MCF 10A (cell line): Measurements from ENCODE around the gene ACTN1. TPM values are rescaled to one million over a fixed set of nuclear protein-coding genes. Genes with fewer than 3 reads are reported as not detected.

ENCODE experiments used
- BruUV-seq: library from RNA; stranded (reverse); fragments of 400-500 nt; replicated peaks from 2 replicates; lab custom pipeline; 2021; lab: Mats Ljungman, UMichigan
- CTCF ChIA-PET: fragments of 300-600 bp; sonication (Branson Sonifier 250); formaldehyde crosslinking; extraction: SDS; loops from one replicate; lab custom pipeline; 2021; ENCODE audit warnings: antibody characterized with exemption, inconsistent platforms; lab: Yijun Ruan, JAX
- POLR2A ChIA-PET: fragments of 300-600, 350-650 bp; sonication (Branson Sonifier 250); formaldehyde crosslinking; extraction: SDS; loops from one replicate; lab custom pipeline; 2020; ENCODE audit warnings: antibody characterized with exemption, inconsistent platforms; lab: Yijun Ruan, JAX
- DNase-seq: peaks from one replicate; pipeline ENCODE4 v3.0.0-alpha.2; 2018; ENCODE audit not compliant: unreplicated experiment
- H3K27ac Mint-ChIP-seq: one replicate; pipeline ENCODE4 v1.8.0; 2022; ENCODE audit warnings: mild to moderate bottlenecking, low read depth, mixed read lengths; ENCODE audit not compliant: unreplicated experiment
- H3K27me3 Mint-ChIP-seq: one replicate; pipeline ENCODE4 v1.8.0; 2022; ENCODE audit warnings: mixed read lengths; ENCODE audit not compliant: insufficient read depth, unreplicated experiment
- H3K36me3 Mint-ChIP-seq: one replicate; pipeline ENCODE4 v1.8.0; 2022; ENCODE audit warnings: mild to moderate bottlenecking, moderate library complexity, mixed read lengths; ENCODE audit not compliant: insufficient read depth, unreplicated experiment
- H3K4me1 Mint-ChIP-seq: one replicate; pipeline ENCODE4 v1.8.0; 2022; ENCODE audit warnings: mixed read lengths; ENCODE audit not compliant: insufficient read depth, unreplicated experiment
- H3K4me3 Mint-ChIP-seq: one replicate; pipeline ENCODE4 v1.8.0; 2022; ENCODE audit warnings: mild to moderate bottlenecking, moderate library complexity, mixed read lengths; ENCODE audit not compliant: unreplicated experiment
- H3K9me3 Mint-ChIP-seq: one replicate; pipeline ENCODE4 v1.8.0; 2022; ENCODE audit warnings: mixed read lengths; ENCODE audit not compliant: unreplicated experiment
- intact Hi-C: fragments of 100-400 bp; cut with micrococcal nuclease; formaldehyde crosslinking; loops from 2 replicates; pipeline ENCODE4 v1.14.1; 2022
- total RNA-seq: library from RNA; stranded (reverse); gene quantifications from 2 replicates; pipeline ENCODE4 v1.2.3, GENCODE V29; 2022
- TF ChIP-seq, protein P1 (sequence below): fragments of 200-600 bp; IDR thresholded peaks from one replicate; pipeline ENCODE4 v1.8.0; 2022; ENCODE audit warnings: antibody characterized with exemption, mild to moderate bottlenecking; ENCODE audit not compliant: unreplicated experiment

Gene ACTN1
- total RNA-seq, 1 experiment from 2014 or later, result 312 TPM

- POLR2A ChIA-PET, result interaction anchor here (0.8 to 8.4 kb wide), 7 partner anchors 9 to 141 kb away, joined by 3 to 108 read pairs (median 4); partner anchors contain the start of gene ACTN1
- Mint-ChIP-seq H3K36me3 (peaks cover 20% of the 10 kb centered on the region), H3K27ac (peak overlapping the region; percentile 80), H3K4me3 (peak overlapping the region; percentile 43), H3K4me1 (peaks cover 74% of the 10 kb centered on the region), H3K27me3 (no peaks in the 10 kb centered on the region), H3K9me3 (no peaks in the 10 kb centered on the region)
- intact Hi-C loops, result no loop called here
- TF ChIP-seq, protein P1, sequence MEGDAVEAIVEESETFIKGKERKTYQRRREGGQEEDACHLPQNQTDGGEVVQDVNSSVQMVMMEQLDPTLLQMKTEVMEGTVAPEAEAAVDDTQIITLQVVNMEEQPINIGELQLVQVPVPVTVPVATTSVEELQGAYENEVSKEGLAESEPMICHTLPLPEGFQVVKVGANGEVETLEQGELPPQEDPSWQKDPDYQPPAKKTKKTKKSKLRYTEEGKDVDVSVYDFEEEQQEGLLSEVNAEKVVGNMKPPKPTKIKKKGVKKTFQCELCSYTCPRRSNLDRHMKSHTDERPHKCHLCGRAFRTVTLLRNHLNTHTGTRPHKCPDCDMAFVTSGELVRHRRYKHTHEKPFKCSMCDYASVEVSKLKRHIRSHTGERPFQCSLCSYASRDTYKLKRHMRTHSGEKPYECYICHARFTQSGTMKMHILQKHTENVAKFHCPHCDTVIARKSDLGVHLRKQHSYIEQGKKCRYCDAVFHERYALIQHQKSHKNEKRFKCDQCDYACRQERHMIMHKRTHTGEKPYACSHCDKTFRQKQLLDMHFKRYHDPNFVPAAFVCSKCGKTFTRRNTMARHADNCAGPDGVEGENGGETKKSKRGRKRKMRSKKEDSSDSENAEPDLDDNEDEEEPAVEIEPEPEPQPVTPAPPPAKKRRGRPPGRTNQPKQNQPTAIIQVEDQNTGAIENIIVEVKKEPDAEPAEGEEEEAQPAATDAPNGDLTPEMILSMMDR, result no peak
- CTCF ChIA-PET, result interaction anchor here (0.6 to 1.3 kb wide), 6 partner anchors 11 to 144 kb away, joined by 3 to 4 read pairs (median 4); no protein-coding TSS in a partner anchor
- DNase-seq, result no peak
- BruUV-seq, result no TSS peak
Measured at GRCh38 chr14:68945585-68946488, 33.3 kb downstream of the ACTN1 start.

DNA sequence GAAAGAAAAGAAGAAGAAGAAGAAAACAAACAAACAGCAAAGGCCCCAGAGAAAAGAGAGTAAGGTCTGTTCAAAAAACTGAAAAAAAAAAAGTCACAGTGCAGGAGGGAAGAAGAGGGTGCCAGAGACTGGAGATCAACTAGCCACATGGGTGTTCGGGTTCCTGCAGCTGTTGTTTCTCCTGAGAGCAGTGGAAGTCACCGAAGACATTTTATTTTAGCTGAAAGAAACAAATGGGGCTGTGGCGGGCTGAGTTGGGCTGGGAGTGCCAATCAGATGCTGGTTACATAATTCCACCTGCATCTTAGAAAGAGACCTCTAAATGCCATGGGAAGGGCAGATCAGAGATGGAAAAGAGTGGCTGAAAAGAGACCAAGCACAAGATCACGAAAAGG is 33.9 kb downstream of the ACTN1 start:
- ChIA-PET CTCF (interaction anchor here (0.9 to 1.3 kb wide), 3 partner anchors 19 to 145 kb away, joined by 4 to 5 read pairs (median 4); no protein-coding TSS in a partner anchor), POLR2A (interaction anchor here (0.8 to 8.4 kb wide), 4 partner anchors 11 to 35 kb away, joined by 3 to 108 read pairs (median 4); no protein-coding TSS in a partner anchor)
- no peaks in the 10 kb centered on the region for H3K9me3 Mint-ChIP-seq
- no TSS peak for BruUV-seq
- DNase-seq, result no peak
- H3K27me3 Mint-ChIP-seq, result no peaks in the 10 kb centered on the region
- peak overlapping the region; percentile 43 for H3K4me3 Mint-ChIP-seq
- H3K4me1 Mint-ChIP-seq, result peaks cover 77% of the 10 kb centered on the region
- TF ChIP-seq, protein P1, result no peak
- H3K36me3 Mint-ChIP-seq, result peaks cover 19% of the 10 kb centered on the region
- H3K27ac Mint-ChIP-seq, result peak overlapping the region; percentile 80
- intact Hi-C loops, result no loop called here

DNA sequence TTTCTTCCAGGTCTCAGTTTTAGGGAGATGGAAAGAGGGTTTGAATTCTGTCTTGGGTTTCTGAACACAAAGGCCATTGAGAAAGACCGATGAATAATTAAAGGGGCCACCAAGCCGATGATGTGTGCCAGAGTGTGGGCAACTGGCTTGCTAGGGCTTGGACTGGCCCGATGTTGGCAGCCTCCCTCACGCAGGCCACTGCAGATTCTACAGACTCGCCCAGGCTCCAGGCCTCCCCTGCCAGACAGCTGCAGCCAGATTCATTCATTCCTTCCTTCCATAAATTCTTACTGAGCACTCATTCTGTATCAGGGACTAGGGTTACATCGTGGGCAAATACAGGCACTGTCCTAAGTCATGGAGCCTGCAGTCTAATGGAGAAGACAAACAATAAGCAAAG is 34.9 kb downstream of the ACTN1 start:
- Mint-ChIP-seq H3K9me3 (no peaks in the 10 kb centered on the region), H3K4me3 (no peak overlapping the region), H3K4me1 (peaks cover 77% of the 10 kb centered on the region), H3K27ac (peak overlapping the region; percentile 80), H3K36me3 (peaks cover 10% of the 10 kb centered on the region), H3K27me3 (no peaks in the 10 kb centered on the region)
- ChIA-PET CTCF (interaction anchor here (1.0 to 1.3 kb wide), 2 partner anchors 18 to 33 kb away, joined by 5 to 6 read pairs; no protein-coding TSS in a partner anchor), POLR2A (interaction anchor here (1.7 kb wide), 1 partner anchor 15 kb away, joined by 4 read pairs; no protein-coding TSS in a partner anchor)
- DNase-seq, result no peak
- TF ChIP-seq, protein P1, result no peak
- no TSS peak for BruUV-seq
- intact Hi-C loops, result no loop called here

DNA sequence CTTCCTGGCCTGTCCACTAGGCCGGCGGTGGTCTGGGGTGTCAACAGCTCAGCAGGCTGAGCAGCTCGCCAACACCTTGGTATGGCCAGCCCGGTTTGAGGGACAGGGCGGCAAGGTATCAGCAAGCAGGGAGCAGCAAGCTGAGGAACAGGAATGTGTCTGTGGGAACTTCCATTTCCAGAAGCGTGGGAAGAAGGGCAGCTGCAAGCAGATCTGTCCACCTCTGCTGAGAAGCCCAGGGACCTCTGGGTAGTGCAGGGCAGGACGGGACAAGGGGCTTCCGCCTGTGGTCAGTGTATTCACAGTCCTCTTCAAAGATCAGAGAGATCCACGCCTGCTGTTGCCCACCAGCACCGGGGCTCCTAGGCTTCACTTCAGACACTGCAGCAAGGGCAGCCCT is 36.0 kb downstream of the ACTN1 start:
- no peak for DNase-seq
- TF ChIP-seq, protein P1, result no peak
- POLR2A ChIA-PET, result no interaction called here
- intact Hi-C loops, result no loop called here
- CTCF ChIA-PET, result interaction anchor here (1.3 to 1.5 kb wide), 2 partner anchors 32 to 156 kb away, joined by 4 to 6 read pairs; no protein-coding TSS in a partner anchor
- Mint-ChIP-seq H3K4me3 (no peak overlapping the region), H3K36me3 (peaks cover 10% of the 10 kb centered on the region), H3K27me3 (no peaks in the 10 kb centered on the region), H3K9me3 (no peaks in the 10 kb centered on the region), H3K27ac (peak overlapping the region; percentile 80), H3K4me1 (peaks cover 79% of the 10 kb centered on the region)
- BruUV-seq, result no TSS peak
